Activated CD4-positive, alpha-beta T cell treated with anti-CD3 and anti-CD28 coated beads, Interleukin-2, amount 50 U/mL, for 4 hours (primary cell): Measurements from ENCODE around the gene NUBP1.
"Not testable (repeated sequence)": the region's sequence is repeated elsewhere in the genome, so short reads cannot be mapped to it uniquely, and the experiment has no call there.

ENCODE experiments used
- DNase-seq, 2 experiments: peaks; one replicate each; pipeline ENCODE4 v3.0.0-alpha.2; 2020

NUBP1 gene

DNA sequence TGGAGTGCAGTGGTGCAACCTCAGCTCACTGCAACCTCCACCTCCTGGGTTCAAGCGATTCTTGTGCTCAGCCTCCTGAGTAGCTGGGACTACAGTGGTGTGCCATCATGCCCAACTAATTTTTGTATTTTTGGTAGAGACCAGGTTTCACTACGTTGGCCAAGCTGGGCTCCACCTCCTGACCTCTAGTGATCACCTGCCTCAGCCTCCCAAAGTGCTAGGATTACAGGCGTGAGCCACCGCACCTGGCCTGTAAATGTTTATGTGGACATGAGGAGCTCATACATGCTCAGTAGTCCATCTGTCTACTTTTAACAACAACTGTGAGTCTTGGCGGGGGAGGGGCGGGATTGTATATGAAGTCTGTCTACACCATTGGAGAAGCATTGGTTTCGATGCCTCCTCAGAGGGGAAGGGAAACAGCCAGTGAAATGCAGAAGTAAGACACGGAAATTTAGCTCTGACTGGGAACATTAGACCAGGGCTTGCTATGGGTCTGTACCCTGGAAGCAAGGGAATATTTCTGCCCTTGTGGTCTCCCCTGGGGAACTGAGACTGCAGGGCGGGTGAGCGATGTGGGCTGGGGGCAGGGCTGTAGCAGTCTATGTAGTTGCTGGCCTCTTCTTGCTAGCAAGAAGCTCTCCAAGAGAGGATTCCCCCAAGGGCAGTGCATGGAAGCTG lies 9.3 kb downstream of the NUBP1 start:
- DNase-seq = no peak

DNA sequence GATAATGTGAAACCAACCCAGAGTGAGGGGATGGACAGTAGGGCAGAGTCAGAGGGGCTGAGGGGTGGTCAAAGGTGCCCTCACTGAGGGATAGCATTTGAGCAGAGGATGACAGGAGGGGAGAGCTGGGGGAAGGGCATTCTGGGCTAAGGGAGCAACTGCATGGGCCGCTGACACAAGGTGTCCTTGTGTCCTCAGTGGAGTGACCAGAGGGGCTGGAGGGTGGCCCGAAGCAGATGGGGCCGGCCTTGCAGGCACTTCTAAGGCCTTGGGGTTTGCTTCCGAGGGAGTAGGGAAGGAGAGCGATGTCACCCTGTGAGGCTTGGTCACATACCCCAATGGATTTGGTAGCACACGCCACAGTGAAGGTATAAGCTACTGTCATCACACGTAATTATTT lies 10.0 kb downstream of the NUBP1 start:
- no peak for DNase-seq

DNA sequence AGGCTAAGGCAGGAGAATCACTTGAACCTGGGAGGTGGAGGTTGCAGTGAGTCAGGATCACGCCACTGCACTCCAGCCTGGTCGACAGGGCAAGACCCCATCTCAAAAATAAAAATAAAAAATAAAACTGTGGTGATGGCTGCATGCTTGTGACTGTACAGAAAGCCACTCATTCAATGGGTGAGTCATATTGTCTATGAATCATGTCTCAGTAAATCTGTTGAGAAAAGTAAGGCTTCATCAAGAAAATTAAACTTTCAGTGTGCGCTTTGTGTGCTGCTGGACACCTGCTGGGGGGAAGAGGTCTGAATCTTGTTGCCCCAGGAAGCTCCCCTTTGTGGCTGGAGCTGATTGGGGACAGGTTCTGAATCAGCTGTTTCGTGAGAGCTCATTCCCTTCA lies 11.3 kb downstream of the NUBP1 start:
- DNase-seq = no peak

DNA sequence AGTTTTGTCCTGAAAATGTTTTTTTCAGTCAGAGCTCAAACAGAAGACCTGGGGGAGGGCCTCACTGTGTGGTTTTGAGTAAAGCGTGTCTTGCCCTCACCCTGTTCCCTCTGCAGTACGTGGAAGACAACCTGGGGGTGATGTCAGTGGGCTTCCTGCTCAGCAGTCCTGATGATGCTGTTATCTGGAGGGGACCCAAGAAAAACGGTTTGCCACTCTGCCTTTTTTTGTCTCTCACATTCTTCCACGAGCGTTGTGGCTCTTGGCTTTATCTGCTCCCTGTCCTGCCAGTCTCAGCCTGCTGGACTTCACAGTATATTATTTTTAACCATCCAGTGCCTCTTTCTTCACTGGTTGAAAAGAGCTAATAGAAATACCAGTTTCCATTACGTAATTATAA lies 12.9 kb downstream of the NUBP1 start:
- no peak for DNase-seq

DNA sequence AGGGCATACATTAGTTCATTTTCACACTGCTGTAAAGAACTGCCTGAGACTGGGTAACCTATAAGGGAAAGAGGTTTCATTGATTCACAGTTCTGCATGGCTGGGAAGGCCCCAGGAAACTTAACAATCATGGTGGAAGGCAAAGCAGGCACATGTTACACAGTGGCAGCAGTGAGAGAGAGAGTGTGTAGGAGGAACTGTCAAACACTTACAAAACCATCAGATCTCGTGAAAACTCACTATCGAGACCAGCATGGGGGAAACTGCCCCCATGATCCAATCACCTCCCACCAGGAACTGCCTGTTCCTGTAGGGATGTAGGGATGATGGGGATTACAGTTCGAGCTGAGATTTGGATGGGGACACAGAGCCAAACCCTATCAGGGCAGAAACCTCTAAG lies 17.2 kb downstream of the NUBP1 start:
- no peak for DNase-seq

DNA sequence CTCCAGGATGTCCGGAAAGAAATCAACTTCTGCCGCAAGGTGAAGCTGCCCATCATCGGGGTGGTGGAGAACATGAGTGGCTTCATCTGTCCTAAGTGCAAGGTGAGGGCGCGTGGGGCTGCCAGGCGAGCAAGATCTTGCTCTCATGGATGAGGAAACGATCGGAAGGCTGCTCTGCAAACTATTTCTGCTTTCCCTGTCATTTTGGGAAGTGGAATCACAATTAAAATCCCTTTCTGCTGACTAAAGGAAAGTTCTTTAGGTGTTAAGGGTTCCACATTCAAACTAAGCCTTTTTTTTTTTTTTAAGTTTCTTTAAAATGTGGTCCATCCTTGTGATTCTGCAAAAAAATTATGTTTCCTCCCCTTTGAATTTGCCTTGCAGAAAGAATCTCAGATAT lies 17.7 kb downstream of the NUBP1 start:
- no peak for DNase-seq

DNA sequence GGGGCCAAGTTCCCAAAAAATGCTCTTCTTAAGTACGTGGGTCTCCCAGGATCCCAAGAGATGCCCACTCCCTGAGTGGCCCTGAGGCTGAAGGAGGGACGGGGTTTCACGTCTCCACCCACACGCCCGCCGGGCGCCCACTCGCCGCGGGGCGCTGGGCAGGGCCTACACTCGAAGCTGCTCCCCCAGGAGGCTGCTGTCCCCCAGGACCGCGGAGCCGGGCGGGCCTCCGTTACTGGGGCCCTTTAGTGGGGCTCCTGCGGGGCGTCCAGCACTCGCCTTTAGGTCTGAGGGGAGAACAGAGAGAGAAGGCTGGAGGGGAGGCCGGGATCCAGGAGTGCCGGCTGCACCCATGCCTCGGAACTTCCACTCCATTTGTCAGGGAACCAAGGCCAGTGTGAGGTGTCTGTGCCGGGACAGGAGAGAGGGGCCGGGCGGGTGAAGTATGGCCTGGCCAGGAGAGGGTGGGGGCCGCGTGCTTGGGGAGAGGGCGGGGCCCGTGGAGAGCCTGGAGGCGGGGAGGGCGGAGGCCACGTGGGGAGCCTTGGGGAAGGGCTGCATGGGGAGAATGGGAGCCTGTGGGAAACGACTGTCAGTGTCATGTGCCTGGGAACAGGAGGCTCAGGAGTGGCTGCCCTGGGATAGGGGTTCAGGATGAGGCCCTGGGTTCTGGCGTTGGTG lies 18.8 kb downstream of the NUBP1 start:
- no peak for DNase-seq

DNA sequence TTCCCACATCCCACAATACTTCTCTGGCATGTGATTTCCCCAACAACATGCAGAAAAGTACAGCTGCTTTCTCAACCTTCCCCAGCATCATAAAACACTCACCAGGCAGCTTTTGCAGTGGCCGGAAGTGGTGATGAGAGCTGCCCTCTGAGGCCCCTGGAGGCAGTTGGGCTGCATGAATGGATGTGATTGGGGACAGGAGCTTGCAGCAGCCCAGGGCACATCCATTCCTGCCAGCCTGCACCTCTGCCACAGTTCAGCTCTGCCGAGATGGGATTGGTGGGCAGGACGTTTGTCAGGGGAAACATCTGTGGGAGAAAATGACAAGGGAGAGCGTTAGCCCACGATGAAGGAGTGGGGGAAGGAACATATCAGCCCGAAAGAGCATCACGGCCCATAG lies 19.8 kb downstream of the NUBP1 start:
- no peak for DNase-seq

DNA sequence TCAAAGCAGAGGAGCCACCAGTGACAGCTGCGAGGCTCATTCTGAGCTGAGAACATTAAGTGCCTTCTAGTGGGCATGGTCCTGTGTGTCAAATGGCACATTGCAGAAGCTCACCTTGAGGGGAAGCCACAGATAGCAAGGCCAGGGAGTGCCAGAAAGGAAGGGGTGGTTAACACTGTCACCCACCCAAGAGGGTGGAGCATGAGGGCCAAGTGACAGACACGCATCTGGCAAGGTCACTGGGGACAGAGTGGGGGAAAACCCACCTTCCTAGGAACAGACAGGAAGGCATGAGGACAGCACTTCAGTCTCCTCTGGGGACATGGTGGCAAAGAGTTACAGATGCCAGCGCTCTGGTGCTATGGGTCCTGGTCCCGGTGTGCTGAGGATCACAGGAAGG lies 22.1 kb downstream of the NUBP1 start:
- no peak for DNase-seq

DNA sequence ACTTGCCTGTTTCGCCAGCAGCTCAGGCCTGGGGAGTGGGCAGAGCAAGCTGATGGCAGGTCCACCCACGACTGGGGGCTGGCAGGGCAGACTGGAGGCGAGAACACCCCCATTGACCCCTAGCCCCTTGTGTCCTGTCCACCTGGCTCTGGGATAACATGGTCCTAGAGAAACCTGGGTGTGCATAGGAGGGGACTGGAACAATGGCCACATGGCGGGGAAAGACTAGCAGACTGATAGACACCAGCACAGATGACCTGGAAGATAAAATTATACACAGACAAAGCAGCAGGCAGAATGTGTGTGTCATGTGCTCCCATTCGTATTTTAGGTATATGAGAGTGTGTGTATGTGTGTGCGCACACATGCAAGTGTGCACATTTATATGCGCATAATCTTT lies 23.5 kb downstream of the NUBP1 start:
- DNase-seq = no peak

DNA sequence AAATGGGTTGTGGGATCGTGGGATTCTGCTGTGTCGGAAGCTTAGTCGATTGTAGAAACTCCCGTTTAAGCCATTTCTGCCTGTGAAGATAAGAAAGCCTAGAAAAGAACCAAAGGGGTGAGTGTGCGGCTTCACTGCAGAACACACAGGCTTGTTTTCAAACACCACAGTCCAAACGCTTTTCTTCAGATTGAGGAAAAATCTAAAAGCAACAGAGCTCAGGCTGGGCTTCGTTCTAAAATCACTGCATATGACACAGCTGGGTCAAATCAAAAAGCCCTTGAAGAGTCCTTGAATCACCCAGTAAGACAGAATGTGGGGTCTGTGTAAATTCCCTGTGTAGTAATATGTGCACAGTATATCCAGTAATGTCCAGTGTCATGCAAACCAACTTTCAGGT lies 25.7 kb downstream of the NUBP1 start:
- no peak for DNase-seq

DNA sequence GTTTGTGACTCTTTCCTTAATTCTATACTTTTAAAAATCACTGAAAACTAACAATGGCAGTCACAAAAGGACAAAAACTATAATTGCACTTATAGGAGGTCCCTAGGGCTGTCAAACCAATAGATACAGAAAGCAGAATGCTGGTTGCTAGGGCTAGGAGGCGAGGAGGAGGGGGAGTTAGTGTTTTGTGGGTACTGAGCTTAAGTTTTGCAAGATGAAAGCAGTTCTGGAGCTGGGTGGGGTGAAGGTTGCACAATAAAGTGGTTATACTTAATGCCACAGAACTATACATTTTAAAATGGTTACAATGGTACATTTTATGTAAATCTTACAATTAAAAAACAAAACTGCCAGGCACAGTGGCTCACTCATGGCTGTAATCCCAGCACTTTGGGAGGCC lies 27.3 kb downstream of the NUBP1 start:
- no peak for DNase-seq

DNA sequence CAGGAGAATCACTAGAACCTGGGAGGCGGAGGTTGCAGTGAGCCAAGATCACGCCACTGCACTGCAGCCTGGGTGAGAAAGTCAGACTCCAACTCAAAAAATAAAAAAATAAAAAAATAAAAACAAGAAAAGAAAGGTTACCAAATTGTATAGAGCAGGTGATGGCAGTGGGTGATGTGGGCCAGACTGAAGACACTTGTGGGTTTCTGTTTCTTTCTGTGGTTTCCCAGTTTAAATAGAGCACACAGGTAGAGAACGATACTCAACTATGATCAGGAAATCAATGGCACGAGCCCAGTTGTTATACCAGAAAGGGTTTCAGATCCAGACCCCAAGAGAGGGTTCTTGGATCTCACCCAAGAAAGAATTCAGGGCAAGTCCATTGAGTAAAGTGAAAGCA lies 32.6 kb downstream of the NUBP1 start:
- no peak for DNase-seq

DNA sequence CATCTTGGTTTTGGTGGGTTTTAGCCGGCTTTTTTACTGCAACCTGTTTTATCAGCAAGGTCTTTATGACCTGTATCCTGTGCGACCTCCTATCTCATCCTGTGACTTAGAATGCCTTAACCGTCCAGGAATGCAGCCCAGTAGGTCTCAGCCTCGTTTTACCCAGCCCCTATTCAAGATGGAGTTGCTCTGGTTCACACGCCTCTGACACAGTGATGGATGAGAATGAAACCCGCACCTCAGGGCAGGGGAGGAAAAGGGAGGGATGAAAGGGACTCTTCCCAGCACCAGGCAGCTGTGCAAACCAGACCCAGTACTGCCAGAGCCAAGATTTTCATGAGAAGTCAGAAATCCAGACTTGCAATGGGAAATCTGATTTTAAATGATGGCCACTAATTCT lies 33.3 kb downstream of the NUBP1 start:
- not testable (repeated sequence) for DNase-seq

DNA sequence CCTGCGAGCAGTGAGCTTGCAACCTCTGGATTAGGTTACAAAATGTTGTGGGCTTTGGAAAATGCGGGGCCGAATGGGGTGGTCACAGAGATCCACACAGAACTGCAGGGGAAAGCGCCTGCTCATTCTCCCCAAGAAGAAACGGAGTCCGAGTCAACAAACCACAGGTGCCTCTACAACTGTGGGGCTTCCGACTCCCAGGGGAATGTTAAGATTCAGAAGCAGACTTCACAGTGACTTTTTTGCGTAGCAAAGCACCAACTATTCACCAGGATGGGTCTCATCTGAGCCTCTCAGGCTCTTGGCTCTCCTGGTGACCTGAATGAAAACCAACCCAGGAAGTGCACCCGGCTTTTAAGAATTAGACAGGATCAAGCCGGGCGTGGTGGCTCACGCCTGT lies 33.7 kb downstream of the NUBP1 start:
- no peak for DNase-seq

DNA sequence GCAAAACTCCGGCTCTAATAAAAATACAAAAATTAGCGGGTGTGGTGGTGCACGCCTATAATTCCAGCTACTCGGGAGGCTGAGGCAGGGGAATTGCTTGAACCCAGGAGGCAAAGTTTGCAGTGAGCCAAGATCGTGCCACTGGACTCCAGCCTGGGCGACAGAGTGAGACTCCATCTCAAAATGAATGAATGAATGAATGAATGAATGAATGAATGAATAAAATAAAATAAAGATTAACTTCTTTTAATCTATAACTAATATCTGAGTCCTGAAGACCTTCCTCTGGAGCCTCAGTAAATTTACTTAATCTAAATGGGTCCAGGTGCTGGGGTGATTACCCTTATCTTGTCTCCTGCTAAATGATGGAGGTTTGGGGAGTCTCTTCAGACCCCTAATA lies 36.3 kb downstream of the NUBP1 start:
- not testable (repeated sequence) for DNase-seq

DNA sequence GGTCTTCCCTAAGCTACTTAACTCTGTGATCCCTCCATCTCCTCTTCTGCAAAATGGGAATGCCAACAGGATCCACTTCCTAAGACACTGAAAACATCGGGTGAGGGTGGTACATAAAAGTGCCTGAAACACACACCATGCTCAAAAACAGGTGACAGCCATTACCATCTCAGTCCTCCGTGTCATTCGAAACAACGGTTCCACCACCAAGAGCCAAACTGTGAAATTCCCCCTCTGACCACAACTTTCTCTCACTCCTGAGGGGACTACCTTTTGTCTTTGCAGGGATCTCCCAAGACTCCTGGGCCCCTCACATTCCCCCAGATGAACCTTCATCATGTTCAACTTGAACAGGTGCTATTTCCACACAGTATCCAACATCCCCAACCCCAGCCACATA lies 37.0 kb downstream of the NUBP1 start:
- no peak for DNase-seq

DNA sequence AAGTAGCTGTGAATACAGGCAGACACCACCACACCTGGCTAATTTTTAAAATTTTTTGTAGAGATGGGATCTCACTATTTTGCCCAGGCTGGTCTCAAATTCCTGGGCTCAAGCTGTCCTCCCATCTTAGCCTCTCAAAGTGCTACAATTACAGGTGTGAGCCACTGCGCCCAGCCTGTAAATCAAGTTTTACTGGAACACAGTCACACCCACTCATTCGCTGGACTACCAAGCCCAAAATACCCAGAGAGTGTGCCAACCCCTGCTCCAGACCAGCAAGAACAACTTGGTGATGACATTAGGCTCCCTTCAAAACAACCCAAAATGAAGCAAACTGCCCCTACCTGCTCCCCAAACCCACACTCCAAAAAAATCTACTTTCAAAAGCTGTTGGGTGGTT lies 39.0 kb downstream of the NUBP1 start:
- DNase-seq = no peak

DNA sequence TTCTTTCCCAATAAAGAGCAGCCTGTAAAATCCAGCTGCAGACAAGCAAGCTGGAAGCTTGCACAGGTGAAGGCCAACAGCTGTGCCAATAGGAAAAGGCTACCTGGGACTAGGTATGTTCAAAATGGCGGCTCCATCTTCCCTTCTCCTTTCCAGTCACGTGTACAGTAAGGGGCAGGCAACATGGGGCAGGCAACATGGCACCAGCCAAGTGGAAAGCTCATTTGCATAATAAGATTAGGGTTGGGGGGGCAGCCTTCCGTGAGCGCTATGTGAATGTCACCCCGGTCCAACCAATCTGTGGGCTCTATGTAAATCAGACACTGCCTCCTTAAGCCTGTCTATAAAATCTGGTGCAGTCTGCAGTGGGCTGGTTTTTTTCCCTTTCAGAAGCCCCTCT lies 43.7 kb downstream of the NUBP1 start:
- no peak for DNase-seq

DNA sequence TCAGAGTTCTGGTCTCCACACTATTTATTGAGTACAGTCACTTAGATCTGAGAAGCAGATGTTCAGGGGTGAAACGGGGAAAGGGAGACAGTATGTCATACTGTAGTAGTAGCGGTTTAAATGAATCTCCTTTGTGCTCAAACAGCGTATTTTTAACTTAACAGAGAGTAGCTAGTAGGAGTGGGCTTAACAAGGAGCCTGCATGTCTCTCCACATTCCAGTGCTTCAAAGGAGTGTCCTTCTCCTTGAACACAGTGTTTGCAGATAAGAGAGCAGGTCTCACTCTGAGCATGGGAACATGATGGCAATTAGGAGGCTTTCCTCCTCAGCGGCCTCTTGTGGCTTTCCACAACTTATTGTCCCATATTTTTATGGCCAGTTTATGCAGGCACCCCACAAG lies 45.0 kb downstream of the NUBP1 start:
- DNase-seq = not testable (repeated sequence)

DNA sequence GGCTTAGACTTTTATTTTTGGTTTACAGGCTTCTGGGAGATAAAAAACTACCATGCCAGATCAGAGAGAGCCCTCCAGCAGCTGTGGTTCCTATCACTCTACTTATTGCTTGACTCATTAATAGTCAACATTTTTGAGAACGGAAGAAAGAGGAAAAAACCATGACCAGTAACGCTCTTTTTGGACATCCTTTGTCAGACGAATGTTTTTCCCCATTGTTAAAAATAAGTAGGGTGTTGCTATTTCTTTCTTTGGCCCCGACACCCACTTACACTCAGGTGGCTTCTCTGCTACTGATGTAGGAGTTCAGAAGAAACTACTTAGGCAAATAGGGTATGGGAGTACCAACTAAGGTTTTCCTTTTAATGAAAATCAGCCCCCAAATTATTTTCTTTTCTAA lies 47.4 kb downstream of the NUBP1 start:
- no peak for DNase-seq

DNA sequence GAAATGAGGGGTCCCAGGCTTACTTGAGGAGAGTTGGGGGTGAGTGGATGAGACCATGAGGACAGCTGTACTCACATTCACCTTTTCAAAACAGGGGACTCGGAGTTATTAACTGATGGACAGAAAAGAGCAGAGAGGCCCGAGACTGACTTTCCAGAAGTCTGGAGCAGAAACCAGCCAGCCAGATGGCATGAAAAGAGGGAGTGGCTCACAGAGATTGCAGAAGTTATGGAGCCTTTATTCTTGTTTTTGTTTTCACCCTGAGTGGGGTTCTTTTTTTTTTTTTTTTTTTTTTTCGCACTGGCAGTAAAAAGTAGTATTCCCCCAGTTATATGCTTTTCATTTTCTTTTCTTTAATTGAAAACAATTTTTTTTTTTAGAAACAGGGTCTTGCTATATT lies 56.1 kb downstream of the NUBP1 start:
- no peak for DNase-seq

DNA sequence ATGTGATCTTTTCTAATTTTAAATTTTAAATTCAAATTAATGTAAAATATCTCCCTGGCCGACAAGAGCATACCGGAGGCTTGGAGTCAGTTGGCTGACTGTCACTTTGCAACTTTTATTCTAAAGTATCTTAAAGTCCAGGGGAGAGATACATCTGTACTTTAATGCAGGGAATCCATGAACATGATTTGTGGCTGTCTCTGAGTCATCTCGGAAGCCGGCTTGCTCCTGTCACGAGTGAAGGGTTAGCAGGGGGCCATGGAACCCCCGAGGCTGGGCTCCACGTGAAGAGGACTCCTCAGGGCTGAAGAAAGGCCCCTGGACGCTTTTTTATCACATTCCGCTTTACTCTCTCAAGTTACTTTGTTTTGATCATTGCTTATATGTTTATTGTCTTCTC lies 61.7 kb downstream of the NUBP1 start:
- DNase-seq = no peak

DNA sequence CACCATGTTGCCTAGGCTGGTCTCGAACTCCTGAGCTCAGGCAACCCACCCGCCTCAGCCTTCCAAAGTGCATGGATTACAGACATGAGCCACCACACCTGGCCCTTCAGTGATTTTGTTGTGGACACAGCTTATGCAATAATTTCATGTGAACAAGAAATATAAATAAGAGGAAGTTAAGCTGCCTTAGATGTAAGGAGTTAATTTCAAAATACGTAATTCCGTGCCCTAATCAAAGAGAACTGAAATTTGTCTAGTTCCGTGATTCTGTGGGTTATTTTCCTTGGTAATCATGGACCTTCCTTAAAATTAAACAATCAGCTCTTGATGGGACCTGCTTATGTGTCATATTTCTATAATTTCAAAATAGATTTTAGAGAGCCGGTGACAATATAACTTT lies 63.1 kb downstream of the NUBP1 start:
- DNase-seq = no peak

DNA sequence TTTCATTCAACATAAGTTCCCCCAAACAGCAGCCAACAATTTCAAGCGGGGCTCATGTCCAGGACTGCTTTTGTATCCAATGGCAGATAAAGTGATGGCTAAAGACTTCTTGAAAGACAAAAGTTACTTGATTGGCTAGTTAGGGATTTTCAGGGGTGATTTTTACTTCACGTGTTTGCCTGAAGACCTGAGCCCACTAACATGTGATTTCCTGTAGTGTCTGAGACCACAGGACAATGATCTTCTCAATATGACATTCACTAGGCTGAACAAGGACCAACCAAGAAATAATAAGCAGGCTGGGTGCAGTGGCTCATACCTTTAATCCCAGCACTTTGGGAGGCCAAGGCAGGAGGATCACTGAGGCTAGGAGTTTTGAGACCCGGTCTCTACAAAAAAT lies 64.6 kb downstream of the NUBP1 start:
- no peak for DNase-seq
